A673 (cell line): Measurements from ENCODE around the gene CCDC141. TPM values are rescaled to one million over a fixed set of nuclear protein-coding genes. Genes with fewer than 3 reads are reported as not detected.

Experiments used
- BruUV-seq: library from RNA; stranded (reverse); fragments of 400-500 nt; replicated peaks from 2 replicates; lab custom pipeline; 2021; lab: Mats Ljungman, UMichigan
- CTCF ChIA-PET: fragments of 300-600 bp; sonication (Branson Sonifier 250); formaldehyde crosslinking; loops from one replicate; lab custom pipeline; 2022; ENCODE audit warnings: antibody characterized with exemption; lab: Charles Lee
- POLR2A ChIA-PET: fragments of 300-600 bp; sonication (Branson Sonifier 250); formaldehyde crosslinking; loops from one replicate; lab custom pipeline; 2022; ENCODE audit warnings: antibody characterized with exemption; ENCODE audit not compliant: low non-redundant PET; lab: Charles Lee
- DNase-seq: peaks from one replicate; pipeline ENCODE4 v3.0.0-alpha.2; 2015; ENCODE audit warnings: low spot score
- H3K27ac ChIP-seq: fragments of 200-600 bp; sonication (generic); 2 replicates; pipeline ENCODE4 v1.5.1; 2016; ENCODE audit warnings: mixed run types, low read depth, mild to moderate bottlenecking, mixed read lengths, antibody characterized with exemption, low read length; ENCODE audit not compliant: poor library complexity, severe bottlenecking
- H3K27me3 ChIP-seq: fragments of 200-600 bp; sonication (generic); replicated peaks from 2 replicates; pipeline ENCODE4 v1.6.1; 2017; ENCODE audit warnings: mixed run types, low read depth, mild to moderate bottlenecking, mixed read lengths, antibody characterized with exemption, low read length; ENCODE audit not compliant: insufficient read depth, poor library complexity
- H3K36me3 ChIP-seq: fragments of 200-600 bp; sonication (generic); 2 replicates; pipeline ENCODE4 v1.6.1; 2016; ENCODE audit warnings: mixed run types, mild to moderate bottlenecking, mixed read lengths, antibody characterized with exemption, low read length; ENCODE audit not compliant: insufficient read depth, poor library complexity, severe bottlenecking
- H3K4me1 ChIP-seq: fragments of 200-600 bp; sonication (generic); 2 replicates; pipeline ENCODE4 v1.6.1; 2017; ENCODE audit warnings: mixed run types, mild to moderate bottlenecking, mixed read lengths, antibody characterized with exemption, low read length; ENCODE audit not compliant: insufficient read depth, poor library complexity, severe bottlenecking
- H3K4me3 ChIP-seq: fragments of 200-600 bp; sonication (generic); 2 replicates; pipeline ENCODE4 v1.5.1; 2016; ENCODE audit warnings: low read depth, mixed run types, mild to moderate bottlenecking, mixed read lengths, low read length; ENCODE audit not compliant: poor library complexity, severe bottlenecking
- H3K9me3 ChIP-seq: fragments of 200-600 bp; sonication (generic); 2 replicates; pipeline ENCODE4 v1.6.1; 2016; ENCODE audit warnings: mixed run types, low read depth, mild to moderate bottlenecking, mixed read lengths, antibody characterized with exemption, low read length; ENCODE audit not compliant: poor library complexity, severe bottlenecking
- EZH2 ChIP-seq: fragments of 200-600 bp; sonication (generic); IDR thresholded peaks from 2 replicates; pipeline ENCODE4 v1.6.1; 2017; ENCODE audit warnings: borderline replicate concordance, low read depth, mild to moderate bottlenecking, mixed read lengths, antibody characterized with exemption, low read length; ENCODE audit not compliant: poor library complexity, severe bottlenecking
- intact Hi-C: fragments of 100-400 bp; cut with micrococcal nuclease; formaldehyde crosslinking; loops from one replicate; pipeline ENCODE4 v1.10.0; 2022; ENCODE audit not compliant: unreplicated experiment
- total RNA-seq: library from RNA; stranded (reverse); gene quantifications from 2 replicates; pipeline ENCODE4 v1.2.3, GENCODE V29; 2021
- TF ChIP-seq, protein P1 (sequence below): fragments of 300-800, 200-600 bp; sonication (generic); conservative IDR thresholded peaks from 2 replicates; pipeline ENCODE4 v1.5.1; 2017; ENCODE audit warnings: low read depth, mild to moderate bottlenecking, antibody characterized with exemption, low read length, moderate library complexity, mixed read lengths

CCDC141 gene
- total RNA-seq, 1 experiment from 2014 or later, result not detected

DNA sequence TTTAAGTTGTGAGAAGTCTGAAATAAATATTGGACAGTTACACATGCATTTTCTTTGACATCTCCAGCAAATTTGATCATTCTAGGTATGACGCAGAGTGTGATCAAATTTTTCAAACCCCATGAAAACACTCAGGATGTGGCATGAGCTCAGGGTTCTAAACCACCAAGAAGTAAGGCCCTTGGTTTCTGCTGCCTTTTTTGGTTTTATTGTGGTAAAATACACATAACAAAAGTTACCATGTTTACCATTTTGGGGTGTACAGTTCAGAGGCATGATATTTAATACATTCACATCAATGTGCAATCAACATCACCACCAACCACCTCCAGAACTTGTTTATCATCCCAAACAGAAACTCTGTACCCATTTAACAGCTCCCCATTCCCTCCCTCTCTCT, 178.4 kb downstream of the CCDC141 start:
- no TSS peak for BruUV-seq
- H3K9me3 ChIP-seq, result no peaks in the 10 kb centered on the region
- ChIA-PET POLR2A (no interaction called here), CTCF (no interaction called here)
- DNase-seq, result no peak
- H3K27me3 ChIP-seq, result peaks cover 4% of the 10 kb centered on the region
- H3K4me1 ChIP-seq, result no peaks in the 10 kb centered on the region
- TF ChIP-seq EZH2, result no peak
- TF ChIP-seq, protein P1, sequence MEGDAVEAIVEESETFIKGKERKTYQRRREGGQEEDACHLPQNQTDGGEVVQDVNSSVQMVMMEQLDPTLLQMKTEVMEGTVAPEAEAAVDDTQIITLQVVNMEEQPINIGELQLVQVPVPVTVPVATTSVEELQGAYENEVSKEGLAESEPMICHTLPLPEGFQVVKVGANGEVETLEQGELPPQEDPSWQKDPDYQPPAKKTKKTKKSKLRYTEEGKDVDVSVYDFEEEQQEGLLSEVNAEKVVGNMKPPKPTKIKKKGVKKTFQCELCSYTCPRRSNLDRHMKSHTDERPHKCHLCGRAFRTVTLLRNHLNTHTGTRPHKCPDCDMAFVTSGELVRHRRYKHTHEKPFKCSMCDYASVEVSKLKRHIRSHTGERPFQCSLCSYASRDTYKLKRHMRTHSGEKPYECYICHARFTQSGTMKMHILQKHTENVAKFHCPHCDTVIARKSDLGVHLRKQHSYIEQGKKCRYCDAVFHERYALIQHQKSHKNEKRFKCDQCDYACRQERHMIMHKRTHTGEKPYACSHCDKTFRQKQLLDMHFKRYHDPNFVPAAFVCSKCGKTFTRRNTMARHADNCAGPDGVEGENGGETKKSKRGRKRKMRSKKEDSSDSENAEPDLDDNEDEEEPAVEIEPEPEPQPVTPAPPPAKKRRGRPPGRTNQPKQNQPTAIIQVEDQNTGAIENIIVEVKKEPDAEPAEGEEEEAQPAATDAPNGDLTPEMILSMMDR, result no peak
- H3K36me3 ChIP-seq, result no peaks in the 10 kb centered on the region
- no peak overlapping the region for H3K4me3 ChIP-seq
- H3K27ac ChIP-seq, result no peak overlapping the region
- intact Hi-C loops, result no loop called here

DNA sequence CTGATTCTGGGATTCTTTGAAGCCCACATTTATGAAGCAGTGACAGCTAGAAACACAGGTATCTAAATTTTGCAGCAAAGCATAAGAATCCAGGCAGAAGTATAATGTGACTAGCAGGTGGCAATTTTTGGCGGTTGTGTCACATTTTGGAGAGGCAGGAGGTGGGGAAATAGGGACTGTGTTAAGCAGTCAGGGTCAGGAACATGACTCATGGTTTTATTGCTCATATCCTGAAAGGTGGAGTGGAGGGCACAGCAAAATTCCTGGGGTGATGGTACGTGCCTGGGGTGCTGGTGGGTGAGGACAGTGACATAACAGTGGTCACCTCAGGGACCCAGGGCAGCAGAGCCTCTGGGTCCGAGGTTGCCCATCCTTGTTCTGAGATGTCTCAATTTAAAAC, 179.2 kb downstream of the CCDC141 start:
- H3K9me3 ChIP-seq, result no peaks in the 10 kb centered on the region
- no peaks in the 10 kb centered on the region for H3K4me1 ChIP-seq
- no peaks in the 10 kb centered on the region for H3K27me3 ChIP-seq
- intact Hi-C loops, result no loop called here
- TF ChIP-seq, protein P1, result no peak
- TF ChIP-seq EZH2, result no peak
- ChIA-PET CTCF (no interaction called here), POLR2A (no interaction called here)
- H3K4me3 ChIP-seq, result no peak overlapping the region
- BruUV-seq, result no TSS peak
- no peak for DNase-seq
- H3K27ac ChIP-seq, result no peak overlapping the region
- no peaks in the 10 kb centered on the region for H3K36me3 ChIP-seq

DNA sequence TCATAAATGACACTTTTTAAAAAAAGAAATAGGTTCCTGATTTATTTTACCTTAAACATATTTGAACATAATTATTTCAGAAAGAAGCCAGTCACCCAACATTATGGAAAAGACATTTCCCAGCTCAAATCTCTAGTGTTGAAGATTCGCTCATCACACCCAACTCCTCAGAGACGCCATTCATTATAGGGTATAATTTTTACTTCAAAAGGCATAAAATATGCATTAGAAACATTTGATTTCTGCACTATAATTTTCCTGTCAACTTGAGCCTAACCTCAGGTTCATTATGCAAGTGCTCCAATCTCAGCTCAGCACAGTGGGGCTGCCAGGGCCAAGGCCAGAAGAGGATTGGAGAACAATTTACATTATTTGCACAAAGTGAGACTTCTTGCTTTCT, 183.9 kb downstream of the CCDC141 start:
- BruUV-seq, result no TSS peak
- Histone ChIP-seq H3K27ac (no peak overlapping the region), H3K27me3 (no peaks in the 10 kb centered on the region), H3K4me1 (no peaks in the 10 kb centered on the region), H3K9me3 (no peaks in the 10 kb centered on the region), H3K36me3 (no peaks in the 10 kb centered on the region), H3K4me3 (no peak overlapping the region)
- POLR2A ChIA-PET, result no interaction called here
- no peak for TF ChIP-seq EZH2
- TF ChIP-seq, protein P1, result no peak
- intact Hi-C loops, result no loop called here
- CTCF ChIA-PET, result no interaction called here
- no peak for DNase-seq
